Left ventricle myocardium inferior (tissue), 1 donor: Measurements from ENCODE around the gene TMEM209. TPM values are rescaled to one million over a fixed set of nuclear protein-coding genes. Genes with fewer than 3 reads are reported as not detected.
A peak's percentile ranks its signal among the peaks of the same experiment; 100 is the strongest.

Experiments
- DNase-seq: peaks from one replicate; pipeline ENCODE4 v3.0.0-alpha.2; 2020
- H3K27ac ChIP-seq: fragments of 200-600 bp; replicated peaks from 2 replicates; pipeline ENCODE4 v1.8.0; 2021
- H3K27me3 ChIP-seq: fragments of 200-600 bp; 2 replicates; pipeline ENCODE4 v1.8.0; 2021; ENCODE audit warnings: low read depth
- H3K36me3 ChIP-seq: fragments of 200-600 bp; 2 replicates; pipeline ENCODE4 v1.8.0; 2021
- H3K4me1 ChIP-seq: fragments of 200-600 bp; 2 replicates; pipeline ENCODE4 v1.8.0; 2021
- H3K4me3 ChIP-seq: fragments of 200-600 bp; 2 replicates; pipeline ENCODE4 v1.8.0; 2021; ENCODE audit warnings: mild to moderate bottlenecking, moderate library complexity
- H3K9me3 ChIP-seq: fragments of 200-600 bp; replicated peaks from 2 replicates; pipeline ENCODE4 v1.8.0; 2021
- CTCF ChIP-seq: fragments of 200-600 bp; IDR thresholded peaks from 2 replicates; pipeline ENCODE4 v1.8.0; 2021; ENCODE audit warnings: antibody characterized with exemption, mild to moderate bottlenecking, borderline replicate concordance
- intact Hi-C: fragments of 100-400 bp; cut with micrococcal nuclease; formaldehyde crosslinking; loops from one replicate; pipeline ENCODE4 v1.11.0; 2022
- total RNA-seq: library from RNA; stranded (reverse); fragmentation: NEBNext Ultra II Directional; extraction: Animal tissue kit (Norgen Biotek cat#: 25700); gene quantifications from one replicate; pipeline ENCODE4 v1.2.1, GENCODE V29; 2021
- donor health status: DM: no; HTN: yes; CAD: no; lungs with severe emphysema.

The TMEM209 gene
- total RNA-seq, 1 donor from 2014 or later: 9.9 TPM

DNA sequence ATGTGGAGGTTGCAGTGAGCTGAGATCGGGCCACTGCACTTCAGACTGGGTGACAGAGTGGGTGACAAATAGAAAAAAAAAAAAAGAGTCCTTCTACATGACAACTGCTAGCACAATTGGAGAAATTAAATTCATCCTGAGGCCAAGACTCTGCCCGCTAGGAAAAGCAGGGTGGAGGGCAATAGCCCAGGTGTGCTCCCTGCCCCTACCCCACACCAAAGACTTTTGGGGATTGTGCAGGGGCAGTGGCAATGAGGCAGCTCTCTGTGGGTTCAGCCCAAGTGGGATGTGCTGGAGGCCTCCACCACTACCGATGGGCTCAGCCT is 61.3 kb downstream of the TMEM209 start:
- intact Hi-C loops: no loop called here
- Histone ChIP-seq H3K9me3 (no peaks in the 10 kb centered on the region), H3K4me1 (peaks cover 15% of the 10 kb centered on the region), H3K27ac (no peak overlapping the region), H3K4me3 (no peak overlapping the region), H3K36me3 (peaks cover 6% of the 10 kb centered on the region), H3K27me3 (no peaks in the 10 kb centered on the region)
- DNase-seq: no peak
- no peak for TF ChIP-seq CTCF

- Histone ChIP-seq H3K4me1 (peaks cover 15% of the 10 kb centered on the region), H3K9me3 (no peaks in the 10 kb centered on the region), H3K4me3 (no peak overlapping the region), H3K36me3 (peaks cover 6% of the 10 kb centered on the region), H3K27ac (no peak overlapping the region), H3K27me3 (no peaks in the 10 kb centered on the region)
- no peak for TF ChIP-seq CTCF
- intact Hi-C loops: no loop called here
- DNase-seq: no peak
Measured at GRCh38 chr7:130143334-130143732, 61.9 kb downstream of the TMEM209 start.

DNA sequence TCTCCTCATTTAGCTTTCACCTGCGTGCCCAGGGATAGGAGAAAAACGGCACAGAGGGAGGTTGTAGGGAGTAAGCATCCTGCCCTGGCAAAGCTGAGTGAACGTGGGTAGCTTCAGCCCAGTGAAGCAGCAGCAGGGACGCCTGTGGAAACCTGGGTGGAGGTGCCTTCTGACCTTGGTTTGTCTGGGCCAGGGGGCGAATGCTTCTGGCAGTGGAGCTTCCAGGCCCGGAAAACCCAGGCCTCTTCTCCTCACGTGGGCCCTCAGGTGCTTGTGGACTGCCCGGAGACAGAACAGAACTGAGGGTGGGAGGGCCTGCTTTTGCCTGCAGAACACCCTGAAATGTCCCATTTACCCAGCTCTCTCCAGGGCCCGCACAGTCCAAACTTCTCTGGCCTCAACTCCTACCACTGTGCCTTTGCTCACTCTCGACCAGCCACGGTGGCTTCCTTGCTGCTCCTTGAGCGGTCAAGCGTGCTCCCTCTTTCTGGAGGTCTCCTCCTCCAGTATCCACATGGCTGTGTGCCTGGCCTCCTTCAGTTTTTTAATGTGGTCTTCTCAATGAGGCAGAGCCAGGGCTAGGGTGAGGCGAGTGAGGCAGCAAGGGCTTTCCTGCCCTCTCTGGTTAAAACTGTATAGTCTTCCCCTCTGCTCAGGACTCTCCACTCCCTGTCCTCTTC is 62.4 kb downstream of the TMEM209 start:
- no peak overlapping the region for H3K27ac ChIP-seq
- DNase-seq: no peak
- no peak for TF ChIP-seq CTCF
- H3K4me1 ChIP-seq: peaks cover 15% of the 10 kb centered on the region
- H3K27me3 ChIP-seq: no peaks in the 10 kb centered on the region
- H3K36me3 ChIP-seq: peaks cover 7% of the 10 kb centered on the region
- no peak overlapping the region for H3K4me3 ChIP-seq
- H3K9me3 ChIP-seq: no peaks in the 10 kb centered on the region
- intact Hi-C loops: no loop called here

DNA sequence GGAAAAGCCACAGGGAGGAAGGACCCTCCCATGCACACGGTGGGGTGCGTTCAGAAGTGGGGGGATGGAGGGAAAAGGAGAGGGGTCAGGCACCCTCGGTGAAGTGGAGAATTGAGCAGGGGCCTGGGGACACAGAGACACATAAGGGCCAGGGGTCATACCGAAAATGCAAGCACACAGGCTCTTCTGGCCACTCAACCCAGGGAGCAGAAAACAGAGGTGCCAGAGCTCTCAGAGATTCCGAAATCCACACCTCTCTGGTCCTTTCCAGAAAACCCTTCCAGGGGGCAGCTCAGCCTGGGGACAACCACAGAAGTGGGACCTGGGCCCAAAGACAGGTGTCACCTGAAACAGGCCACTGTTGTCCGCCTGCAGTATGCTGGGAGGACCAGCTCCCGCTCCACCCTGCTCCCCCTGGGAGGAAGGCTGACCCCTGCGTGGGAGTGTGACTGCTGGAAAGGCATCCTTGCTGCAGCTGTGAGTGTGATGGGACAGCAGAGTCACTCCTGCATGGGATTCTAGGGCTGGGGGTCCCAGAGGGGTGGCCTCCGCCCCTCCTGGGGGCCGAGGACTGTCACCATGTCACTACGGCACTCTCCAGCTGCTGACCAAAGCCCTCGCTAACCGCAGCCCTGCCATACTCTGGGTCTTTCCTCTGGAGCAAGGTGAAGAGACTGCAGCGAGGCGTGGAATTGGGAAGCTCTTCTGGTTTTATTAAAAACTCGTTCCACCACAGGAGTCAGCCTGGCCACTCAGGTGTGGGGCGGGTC is 63.1 kb downstream of the TMEM209 start:
- intact Hi-C loops: no loop called here
- no peak for DNase-seq
- H3K27ac ChIP-seq: peak overlapping the region; percentile 63
- peaks cover 14% of the 10 kb centered on the region for H3K36me3 ChIP-seq
- H3K4me1 ChIP-seq: peaks cover 15% of the 10 kb centered on the region
- peak overlapping the region; percentile 72 for H3K4me3 ChIP-seq
- H3K27me3 ChIP-seq: no peaks in the 10 kb centered on the region
- H3K9me3 ChIP-seq: no peaks in the 10 kb centered on the region
- no peak for TF ChIP-seq CTCF

GRCh38 chr7:130141161-130141883 is 63.9 kb downstream of the TMEM209 start:
- peaks cover 14% of the 10 kb centered on the region for H3K36me3 ChIP-seq
- H3K27me3 ChIP-seq: no peaks in the 10 kb centered on the region
- no peaks in the 10 kb centered on the region for H3K9me3 ChIP-seq
- peak overlapping the region; percentile 72 for H3K4me3 ChIP-seq
- H3K4me1 ChIP-seq: peaks cover 15% of the 10 kb centered on the region
- TF ChIP-seq CTCF: no peak
- peak overlapping the region; percentile 63 for H3K27ac ChIP-seq
- peak; percentile 54 for DNase-seq
- intact Hi-C loops: no loop called here
